ENCODE measurements around the gene RASIP1.
A peak's percentile ranks its signal among the peaks of the same experiment; 100 is the strongest.
"Not testable (repeated sequence)": the region's sequence is repeated elsewhere in the genome, so short reads cannot be mapped to it uniquely, and the experiment has no call there.

RASIP1 gene

DNA sequence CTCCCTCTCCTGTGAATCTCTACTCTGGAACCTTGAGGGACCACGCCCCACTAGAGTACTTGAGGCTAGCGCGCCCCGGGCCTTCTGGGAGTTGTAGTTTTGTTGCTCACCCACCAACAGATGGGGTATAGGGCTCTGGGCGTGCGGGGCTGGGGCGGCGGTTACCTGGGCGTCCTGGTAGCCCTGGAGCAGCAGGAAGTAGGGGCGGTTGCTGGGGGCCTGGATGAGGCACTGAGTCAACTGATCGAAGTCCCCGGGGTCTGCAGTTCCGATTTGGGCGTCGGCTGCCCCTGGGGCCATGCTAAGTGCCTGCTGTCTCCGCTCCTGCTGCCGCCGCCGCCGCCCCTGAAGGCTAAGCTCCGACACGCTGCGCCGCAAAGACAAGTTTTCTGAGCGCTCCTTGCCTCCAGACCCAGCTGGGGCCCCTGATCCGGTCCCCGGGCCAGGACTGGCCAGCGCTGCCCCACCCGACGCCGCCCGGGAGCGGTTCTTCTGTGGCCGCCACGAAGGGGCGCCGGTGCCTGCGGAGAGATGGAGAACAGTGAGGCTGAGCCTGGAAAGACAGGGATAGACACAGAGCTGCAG is 5.3 kb downstream of the RASIP1 start:
- no peak for DNase-seq (ENCODE audit: low read depth in 2 of 2)

DNA sequence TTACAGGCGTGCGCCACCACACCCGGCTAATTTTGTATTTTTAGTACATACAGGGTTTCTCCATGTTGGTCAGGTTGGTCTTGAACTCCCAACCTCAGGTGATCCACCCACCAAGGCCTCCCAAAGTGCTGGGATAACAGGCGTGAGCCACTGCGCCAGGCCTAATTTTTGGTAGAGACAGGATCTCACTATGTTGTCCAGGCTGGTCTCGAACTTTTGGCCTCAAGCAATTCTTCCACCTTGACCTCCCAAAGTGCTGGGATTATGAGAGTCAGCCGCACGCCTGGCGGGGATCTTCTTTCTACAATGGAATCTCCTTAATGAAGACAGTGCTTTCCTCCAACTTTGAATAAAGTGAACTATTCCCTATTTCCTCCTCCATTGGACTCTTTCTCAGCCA is 5.8 kb downstream of the RASIP1 start:
- no peak for DNase-seq (ENCODE audit: low read depth in 2 of 2)

GRCh38 chr19:48731452-48731851 is 9.0 kb downstream of the RASIP1 start:
- no peak for DNase-seq (ENCODE audit: low read depth in 2 of 2)

DNA sequence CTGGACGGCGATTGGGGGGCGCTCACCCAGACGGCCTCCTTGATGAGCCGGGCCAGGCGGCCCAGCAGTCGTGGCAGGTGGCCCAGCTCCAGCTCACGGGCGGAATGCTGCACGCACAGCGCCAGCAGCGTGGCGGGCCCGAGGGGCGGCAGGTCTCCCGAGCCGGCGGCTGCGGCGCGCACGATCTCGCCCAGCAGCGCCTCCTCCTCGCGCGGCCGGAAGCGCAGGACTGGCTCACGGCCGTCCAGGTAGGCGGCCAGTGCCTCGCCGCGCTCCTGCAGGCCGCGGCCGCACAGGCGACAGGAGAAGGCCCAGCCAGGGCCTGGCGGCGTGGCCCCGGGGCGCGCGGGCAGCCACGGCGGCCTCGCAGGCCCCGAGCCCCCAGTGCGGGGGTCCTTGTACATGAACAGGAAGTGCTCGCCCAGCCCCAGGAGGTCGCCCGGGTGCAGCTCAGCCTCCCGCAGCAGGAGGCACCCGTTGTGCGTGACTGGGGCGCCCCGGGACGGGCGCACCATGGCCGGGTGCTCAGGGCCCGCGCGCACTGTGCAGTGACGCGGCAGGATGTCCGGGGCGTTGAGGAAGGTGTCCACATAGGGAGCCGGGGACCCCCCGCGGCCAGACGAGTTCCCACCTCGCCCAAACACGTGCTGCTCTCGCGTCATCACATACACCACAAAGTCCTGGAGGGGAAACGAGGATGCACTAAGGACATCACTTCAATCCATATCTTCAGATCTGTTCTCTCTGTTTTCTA is 11.3 kb downstream of the RASIP1 start:
- no peak for DNase-seq (ENCODE audit: low read depth in 2 of 2)

- DNase-seq (ENCODE audit: low read depth in 2 of 2): no peak
Observed at GRCh38 chr19:48726556-48726955, 13.9 kb downstream of the RASIP1 start.

- no peak for DNase-seq (ENCODE audit: low read depth in 2 of 2)
Observed at GRCh38 chr19:48724796-48725753, 15.3 kb downstream of the RASIP1 start.

GRCh38 chr19:48722196-48722708 is 18.2 kb downstream of the RASIP1 start:
- no peak for DNase-seq (ENCODE audit: low read depth in 2 of 2)

GRCh38 chr19:48720613-48721296 is 19.7 kb downstream of the RASIP1 start:
- DNase-seq (ENCODE audit: low read depth in 2 of 2): peak; percentile 64 to 83

- no peak for DNase-seq (ENCODE audit: low read depth in 2 of 2)
Observed at GRCh38 chr19:48720251-48720612, 20.2 kb downstream of the RASIP1 start.

DNA sequence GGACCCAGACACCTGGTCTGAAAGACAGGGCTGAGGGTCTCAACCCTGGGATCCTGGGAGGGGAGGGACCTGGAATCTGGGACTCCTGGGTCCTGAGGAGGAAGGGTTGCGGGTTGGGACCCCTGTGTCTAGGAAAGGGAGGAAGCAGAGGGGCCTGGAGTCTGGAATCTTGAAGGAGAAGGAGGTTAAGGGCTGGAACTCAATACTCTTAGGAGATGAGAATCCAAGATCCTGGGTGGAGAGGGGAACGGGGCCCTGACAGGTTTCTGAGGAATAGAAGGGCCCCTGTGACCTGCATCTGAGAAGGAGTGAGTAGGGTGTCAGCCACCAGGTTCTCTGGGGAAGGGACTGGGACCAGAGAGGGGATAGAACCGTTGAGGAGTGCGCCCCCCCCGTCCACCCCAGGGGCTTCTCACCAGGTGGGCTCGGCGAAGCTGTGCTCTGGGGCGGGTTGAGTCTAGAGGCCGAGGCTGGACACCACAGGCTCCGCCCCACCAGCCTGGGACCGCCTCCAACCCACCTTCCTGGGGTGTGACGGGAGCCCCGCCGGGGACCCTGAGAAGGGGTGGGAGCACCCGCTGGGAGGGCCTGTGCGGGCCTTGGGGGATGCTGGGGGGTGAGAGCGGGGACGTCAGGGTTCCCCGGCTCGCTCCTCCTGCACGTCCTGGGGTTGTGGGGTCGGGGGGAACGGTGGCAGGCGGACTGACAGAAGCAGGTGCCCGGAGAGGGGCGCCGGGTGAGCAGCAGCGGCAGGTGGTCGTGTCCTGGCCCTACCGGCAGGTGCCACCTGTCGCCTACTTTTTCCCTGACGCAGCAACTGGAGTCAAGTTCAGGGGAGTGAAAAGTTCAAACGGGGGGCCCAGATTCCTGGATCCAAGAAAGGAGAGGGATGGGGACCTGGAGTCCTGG is 20.9 kb downstream of the RASIP1 start, which contains the start of gene MAMSTR:
TSS of gene MAMSTR (minus strand) at position 463 of the 909 bp plus-strand sequence. CDS start 694 bp downstream, outside the sequence.
- no peak for DNase-seq (ENCODE audit: low read depth in 2 of 2)

DNA sequence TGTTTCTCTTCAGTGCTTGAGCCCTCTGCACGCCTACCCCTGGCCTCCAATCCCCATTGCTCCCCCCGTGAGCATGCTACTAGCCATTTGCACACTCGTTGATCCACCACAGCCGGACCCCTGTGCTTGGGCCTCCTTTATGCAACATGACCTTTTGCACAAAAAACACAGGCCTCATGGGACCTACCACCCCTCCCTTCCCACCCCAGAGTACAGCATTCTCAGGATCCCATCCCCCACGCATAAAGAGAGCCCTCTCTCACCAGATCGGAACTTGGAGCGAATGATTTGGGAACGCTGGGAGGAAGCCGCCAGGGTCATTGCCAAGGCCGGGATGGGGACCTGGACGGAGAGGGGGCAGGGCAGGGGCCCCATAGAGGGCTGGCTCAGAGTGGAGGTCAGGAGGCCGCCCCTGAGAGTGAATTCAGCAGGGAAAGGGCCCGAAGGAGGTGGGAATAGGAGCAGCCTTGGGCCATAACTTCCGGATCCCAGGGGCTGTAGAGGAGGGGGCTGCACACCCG is 21.6 kb downstream of the RASIP1 start:
- DNase-seq (ENCODE audit: low read depth in 2 of 2): no peak

GRCh38 chr19:48718106-48718505 is 22.3 kb downstream of the RASIP1 start:
- DNase-seq (ENCODE audit: low read depth in 2 of 2): not testable (repeated sequence)

DNA sequence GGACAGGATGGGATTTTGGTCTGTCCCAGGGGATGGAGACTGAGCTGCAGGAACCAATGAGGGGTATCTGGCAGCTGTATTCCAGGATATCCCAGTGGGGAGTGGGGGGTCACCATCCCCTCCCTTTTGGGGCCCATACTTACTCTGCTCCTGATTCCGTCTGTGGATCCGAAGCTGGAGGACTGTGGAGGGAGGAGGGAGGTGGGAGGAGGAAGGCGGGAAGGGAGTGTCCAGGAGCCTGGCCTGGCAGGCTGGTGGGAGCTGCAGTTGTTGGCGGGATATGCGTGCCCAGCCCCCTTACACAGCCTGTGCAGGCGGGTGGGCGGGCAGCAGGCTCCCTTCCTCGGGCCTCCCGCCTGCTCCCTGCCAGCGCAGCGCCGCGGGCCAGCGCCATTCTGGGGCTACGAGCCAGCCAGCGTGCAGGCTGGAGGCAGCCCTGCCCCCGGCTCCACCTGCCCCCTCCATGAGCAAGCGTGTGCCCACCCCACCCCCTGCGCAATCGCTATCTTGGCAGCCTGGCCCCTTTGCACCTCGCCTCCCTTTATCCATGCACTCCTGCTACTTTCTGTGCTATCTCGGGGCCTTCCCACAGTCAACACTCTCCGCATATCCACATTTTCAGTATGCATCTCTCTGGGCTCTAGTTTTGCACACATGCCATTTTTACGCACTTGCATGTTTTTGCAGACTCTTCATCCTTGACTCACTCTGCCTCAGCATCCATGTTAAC is 23.7 kb downstream of the RASIP1 start:
- no peak for DNase-seq (ENCODE audit: low read depth in 2 of 2)

DNA sequence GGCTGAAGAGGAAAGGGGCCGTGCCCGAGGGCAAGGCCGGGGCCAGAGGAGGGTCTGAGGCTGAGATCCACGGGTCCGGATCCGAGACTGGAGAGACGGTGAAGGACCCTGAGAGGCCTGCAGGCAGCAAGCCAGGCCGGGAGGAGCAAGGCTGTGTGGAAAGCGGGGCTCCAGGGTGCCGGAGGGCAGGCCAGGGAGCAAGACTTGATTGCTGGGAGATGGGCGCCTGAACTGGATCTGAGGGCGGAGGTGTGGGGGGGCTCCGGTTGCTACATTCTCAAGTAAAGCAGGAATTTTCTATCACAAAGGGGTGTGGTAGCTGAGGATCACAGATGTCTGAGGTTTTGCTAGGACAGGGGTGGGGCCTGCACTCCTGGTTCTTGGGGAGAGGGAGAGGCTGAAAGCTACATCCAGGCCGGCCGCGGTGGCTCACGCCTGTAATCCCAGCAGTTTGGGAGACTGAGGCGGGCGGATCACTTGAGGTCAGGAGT is 24.7 kb downstream of the RASIP1 start:
- DNase-seq (ENCODE audit: low read depth in 2 of 2): no peak

DNA sequence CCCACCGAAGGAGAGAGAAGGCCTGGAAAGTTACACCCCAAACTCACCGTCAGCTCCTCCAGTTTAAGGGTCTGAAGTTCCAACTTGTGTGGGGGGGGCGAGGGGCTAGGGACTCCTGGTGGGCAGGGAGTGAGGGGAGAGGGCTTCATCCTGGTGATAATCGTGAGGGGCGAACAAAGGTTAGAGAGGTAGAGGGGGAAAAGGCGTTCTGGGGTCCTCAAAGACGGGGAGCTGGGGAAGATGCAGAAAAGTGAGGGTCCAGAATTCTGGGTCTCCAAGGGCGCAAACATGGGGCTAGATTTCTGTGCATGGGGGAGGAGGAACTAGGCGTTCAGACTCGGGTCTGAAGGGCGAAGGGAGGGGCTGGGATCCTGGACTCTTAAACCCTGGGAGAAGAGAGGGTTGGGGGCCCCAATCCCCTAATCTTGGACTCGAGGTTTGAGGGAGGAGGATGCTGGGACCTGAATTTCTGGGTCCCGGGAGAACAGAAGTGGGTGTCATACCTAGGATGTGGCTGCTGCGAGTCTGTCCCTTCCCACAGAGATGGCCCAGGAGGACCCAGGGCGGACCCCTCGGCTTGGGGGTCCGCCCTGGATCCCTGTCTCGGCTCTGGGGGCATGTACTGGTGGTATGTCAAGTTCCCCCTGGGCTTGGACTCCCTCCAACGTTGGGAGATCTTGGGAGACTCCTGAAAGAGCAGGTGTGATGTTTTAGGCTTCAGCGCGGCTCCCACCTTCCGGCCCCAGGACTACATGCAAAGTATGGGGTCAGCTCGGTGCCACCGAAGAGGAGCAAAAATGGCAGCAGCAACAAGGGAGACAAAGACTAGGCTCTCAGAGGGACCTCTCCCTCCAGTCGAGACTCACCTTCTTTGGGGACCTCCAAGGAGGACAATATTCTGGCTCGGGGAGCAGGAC is 25.4 kb downstream of the RASIP1 start:
- DNase-seq (ENCODE audit: low read depth in 2 of 2): no peak

DNA sequence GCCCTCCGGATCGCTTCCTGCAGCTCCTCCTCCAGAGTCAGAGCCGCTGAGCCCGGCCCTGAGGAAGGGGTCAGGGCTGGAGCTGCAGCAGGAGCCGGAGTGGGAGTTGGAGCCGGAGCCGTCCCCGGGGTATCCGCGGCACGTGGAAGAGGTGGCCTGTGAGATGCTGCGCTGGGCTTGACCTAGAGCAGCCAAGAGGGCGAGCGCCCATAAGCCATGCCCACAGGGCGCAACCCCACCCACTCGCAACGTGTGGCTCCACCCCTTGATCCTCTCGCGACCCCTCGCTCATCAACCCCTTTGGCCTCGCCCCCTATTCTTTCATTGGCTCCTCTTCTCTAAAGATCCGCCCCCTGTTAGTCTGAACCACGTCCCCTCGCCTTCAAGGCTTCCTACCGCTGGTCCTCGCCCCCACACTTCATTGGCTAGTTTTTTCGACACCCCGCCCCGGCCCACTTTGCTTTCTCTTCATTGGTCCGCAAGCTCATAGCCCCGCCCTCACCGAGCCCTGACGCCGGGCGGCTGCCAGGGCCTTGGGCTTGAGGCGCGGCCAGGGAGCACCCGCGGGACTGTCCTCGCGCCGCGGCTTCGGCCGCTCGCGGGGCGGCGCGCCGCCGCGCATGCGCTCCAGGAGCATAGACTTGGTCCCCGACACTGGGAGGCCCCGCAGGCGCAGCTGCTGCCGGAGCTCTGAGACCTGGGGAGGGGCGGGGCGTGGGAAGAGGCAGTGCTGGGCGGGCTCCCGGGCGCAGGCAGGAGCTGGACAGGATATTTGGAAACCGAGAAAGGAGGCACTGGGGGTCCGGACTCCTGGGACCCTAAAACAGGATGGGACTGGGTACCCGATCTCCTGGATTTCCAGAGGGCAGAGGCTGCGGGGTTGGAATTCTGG is 26.3 kb downstream of the RASIP1 start:
- peak; percentile 94 to 95 for DNase-seq (ENCODE audit: low read depth in 2 of 2)

Data from stimulated activated CD8-positive, alpha-beta memory T cell treated with anti-CD3 and anti-CD28 coated beads, Interleukin-15, amount 100 ng/mL, for 4 hours (primary cell).